T-helper 17 cell (primary cell): ENCODE data around the gene VPS45. TPM values are rescaled to one million over a fixed set of nuclear protein-coding genes. Genes with fewer than 3 reads are reported as not detected.
A peak's percentile ranks its signal among the peaks of the same experiment; 100 is the strongest.

Experiments used
- ATAC-seq: fragments of 150-1000 bp; cut with Tn5 transposase; 2 replicates; pipeline ENCODE4 v1.10.0; 2021; ENCODE audit warnings: mild to moderate bottlenecking, moderate library complexity
- DNase-seq, 3 donors: peaks; one replicate each; pipeline versions ENCODE4 v3.0.0 to v3.0.0-alpha.2; 2020 to 2021
- H3K9me3 ChIP-seq: one replicate; pipeline ENCODE4 v1.7.0; 2013; ENCODE audit warnings: low read length, mild to moderate bottlenecking; ENCODE audit not compliant: control insufficient read depth, poor library complexity, severe bottlenecking
- H3K27ac Mint-ChIP-seq: one replicate; pipeline ENCODE4 v1.8.0; 2022; ENCODE audit warnings: mild to moderate bottlenecking, moderate library complexity, mixed read lengths
- H3K27me3 Mint-ChIP-seq: one replicate; pipeline ENCODE4 v1.8.0; 2022; ENCODE audit warnings: mixed read lengths
- H3K36me3 Mint-ChIP-seq: one replicate; pipeline ENCODE4 v1.8.0; 2022; ENCODE audit warnings: low read depth, mixed read lengths
- H3K4me1 Mint-ChIP-seq: one replicate; pipeline ENCODE4 v1.8.0; 2022; ENCODE audit warnings: mild to moderate bottlenecking, mixed read lengths
- H3K4me3 Mint-ChIP-seq: one replicate; pipeline ENCODE4 v1.8.0; 2022; ENCODE audit warnings: mild to moderate bottlenecking, moderate library complexity, mixed read lengths
- total RNA-seq, 4 donors: library from RNA in 2 of 4; stranded (reverse) in 2 of 4; gene quantifications; one replicate each; pipeline ENCODE4 v1.2.3 and lab custom pipeline; 2022 to 2026

The VPS45 gene
- total RNA-seq, 2 donors from 2014 or later = 17.5 to 18.4 TPM

DNA sequence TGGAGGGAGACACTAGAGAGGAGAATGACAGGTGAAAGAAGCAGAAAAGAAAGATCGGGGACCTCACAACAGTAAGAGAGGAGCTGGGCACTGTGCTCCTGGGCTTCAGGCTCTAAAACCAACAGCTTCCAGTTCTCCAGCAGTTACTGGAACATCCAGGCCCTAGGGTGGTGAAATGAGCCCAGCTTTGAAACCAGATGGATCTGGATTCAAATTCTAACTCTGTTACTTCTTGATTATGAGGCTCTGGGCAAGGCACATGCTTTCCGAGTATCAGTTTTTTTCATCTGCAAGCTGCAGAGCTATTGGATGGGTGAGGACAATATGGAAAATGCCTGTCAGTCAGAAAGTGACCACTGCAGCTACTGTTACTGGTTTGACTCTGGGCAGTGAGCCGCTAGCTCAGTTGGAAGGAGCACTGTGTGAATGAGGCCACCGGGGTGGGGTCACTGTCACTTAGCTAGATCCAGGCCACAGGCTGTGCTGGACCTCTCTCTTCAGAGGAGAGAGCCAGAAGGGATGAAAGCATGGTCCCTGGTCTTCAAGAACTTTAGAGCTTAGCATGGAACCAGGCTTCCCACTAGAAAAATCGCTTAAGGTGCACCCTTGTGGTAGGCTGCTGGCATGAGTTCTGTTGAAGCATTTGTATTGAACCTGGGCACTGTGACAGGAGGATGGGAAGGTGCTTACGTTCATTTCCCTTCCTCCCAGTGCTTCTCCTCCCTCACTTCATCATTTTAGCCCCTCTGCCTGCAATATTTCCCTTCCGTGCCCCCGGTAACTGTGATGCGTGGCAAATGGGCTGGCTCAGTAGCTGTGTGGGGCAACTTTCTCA lies 94.4 kb downstream of the VPS45 start:
- peaks cover 3% of the 10 kb centered on the region for H3K36me3 Mint-ChIP-seq
- H3K9me3 ChIP-seq = no peaks in the 10 kb centered on the region
- ATAC-seq (no peak), DNase-seq (no peak)
- H3K27me3 Mint-ChIP-seq = no peaks in the 10 kb centered on the region
- peak overlapping the region; percentile 91 for H3K27ac Mint-ChIP-seq
- peaks cover 53% of the 10 kb centered on the region for H3K4me1 Mint-ChIP-seq
- no peak overlapping the region for H3K4me3 Mint-ChIP-seq

DNA sequence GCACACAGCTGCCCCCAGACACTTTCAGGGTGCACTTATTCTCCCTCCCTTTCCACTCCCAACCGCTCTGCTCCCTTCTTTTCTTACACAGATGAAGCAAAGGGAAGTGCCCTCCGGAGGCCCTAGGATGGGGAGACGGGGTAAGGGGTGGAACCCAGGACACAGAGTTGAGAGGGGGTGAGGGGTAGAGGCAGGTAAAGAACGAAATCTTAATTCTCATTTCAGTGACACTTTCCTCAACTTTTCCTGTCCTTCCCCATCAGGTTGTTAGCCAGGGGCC lies 94.9 kb downstream of the VPS45 start:
- Mint-ChIP-seq H3K4me3 (no peak overlapping the region), H3K27ac (peak overlapping the region; percentile 79)
- no peak for DNase-seq

DNA sequence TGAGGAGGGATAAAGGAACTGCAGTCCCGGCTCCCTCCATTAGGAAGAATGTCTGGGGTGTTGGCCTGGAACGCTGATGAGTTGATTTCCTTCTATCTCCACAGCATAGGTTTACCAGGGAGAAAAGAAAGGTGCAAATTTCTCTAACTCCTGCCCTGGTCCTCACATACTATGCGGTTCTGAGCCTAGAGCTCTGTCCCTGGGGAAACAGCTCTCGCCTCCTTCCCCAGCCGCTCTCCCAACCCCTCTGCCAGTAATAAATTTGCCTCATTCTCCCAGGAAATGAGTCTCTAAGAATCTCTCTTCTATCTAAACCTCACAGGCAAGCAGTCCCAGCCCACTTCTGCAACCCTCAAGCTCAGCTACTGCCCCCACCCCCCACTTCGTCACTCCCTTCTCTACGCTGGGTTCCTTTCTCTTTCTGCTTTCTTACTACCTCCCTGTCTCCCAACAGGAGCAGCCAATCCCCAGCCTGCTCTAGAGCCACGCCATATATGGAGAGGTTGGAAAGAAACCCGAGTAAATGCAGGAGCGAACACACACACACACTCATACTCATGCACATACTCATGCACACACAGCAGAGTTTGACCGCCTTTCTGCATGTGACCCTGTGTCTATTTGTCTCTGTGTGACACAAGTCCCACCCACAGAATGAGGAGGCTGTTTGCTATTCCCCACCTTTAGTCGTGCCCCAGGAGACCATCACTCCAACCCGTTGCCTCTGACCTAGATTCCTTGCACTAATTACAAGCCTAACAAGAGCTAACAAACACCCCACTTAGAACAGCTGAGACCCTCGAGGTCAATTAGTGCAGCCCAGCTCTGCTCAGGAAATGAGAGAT lies 95.5 kb downstream of the VPS45 start:
- Mint-ChIP-seq H3K27me3 (no peaks in the 10 kb centered on the region), H3K4me3 (peak overlapping the region; percentile 28), H3K36me3 (peaks cover 2% of the 10 kb centered on the region), H3K4me1 (peaks cover 45% of the 10 kb centered on the region), H3K27ac (peak overlapping the region; percentile 79)
- no peaks in the 10 kb centered on the region for H3K9me3 ChIP-seq
- peak; percentile 22 for ATAC-seq
- DNase-seq = no peak

More for the DNA sequence above, 94.9 kb downstream of the VPS45 start:
- H3K4me1 Mint-ChIP-seq = peaks cover 50% of the 10 kb centered on the region
- no peaks in the 10 kb centered on the region for H3K27me3 Mint-ChIP-seq
- H3K36me3 Mint-ChIP-seq = peaks cover 3% of the 10 kb centered on the region
- no peaks in the 10 kb centered on the region for H3K9me3 ChIP-seq
- no peak for ATAC-seq

DNA sequence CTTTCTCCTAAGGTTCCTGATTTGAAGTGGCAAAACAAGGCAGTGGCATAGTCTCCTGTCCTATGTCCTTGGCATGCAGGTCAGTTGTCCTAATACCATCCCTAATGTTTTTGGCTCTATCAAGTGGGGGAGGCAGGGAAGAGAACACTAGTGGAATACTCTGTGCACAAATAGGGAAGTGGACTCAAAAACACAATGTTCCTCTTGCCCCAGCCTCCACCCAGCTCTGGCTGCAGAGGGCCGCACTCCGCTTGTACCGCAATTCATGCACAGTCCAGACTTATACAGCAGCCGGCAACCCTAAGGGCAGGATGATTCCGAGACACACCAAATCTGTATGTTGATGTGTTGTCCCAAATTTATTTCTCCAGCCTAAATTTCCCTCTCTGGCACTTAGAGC lies 96.6 kb downstream of the VPS45 start:
- no peak for DNase-seq
- Mint-ChIP-seq H3K36me3 (no peaks in the 10 kb centered on the region), H3K4me3 (peak overlapping the region; percentile 33), H3K27ac (no peak overlapping the region), H3K4me1 (peaks cover 43% of the 10 kb centered on the region), H3K27me3 (no peaks in the 10 kb centered on the region)
- H3K9me3 ChIP-seq = no peaks in the 10 kb centered on the region
- ATAC-seq = no peak

DNA sequence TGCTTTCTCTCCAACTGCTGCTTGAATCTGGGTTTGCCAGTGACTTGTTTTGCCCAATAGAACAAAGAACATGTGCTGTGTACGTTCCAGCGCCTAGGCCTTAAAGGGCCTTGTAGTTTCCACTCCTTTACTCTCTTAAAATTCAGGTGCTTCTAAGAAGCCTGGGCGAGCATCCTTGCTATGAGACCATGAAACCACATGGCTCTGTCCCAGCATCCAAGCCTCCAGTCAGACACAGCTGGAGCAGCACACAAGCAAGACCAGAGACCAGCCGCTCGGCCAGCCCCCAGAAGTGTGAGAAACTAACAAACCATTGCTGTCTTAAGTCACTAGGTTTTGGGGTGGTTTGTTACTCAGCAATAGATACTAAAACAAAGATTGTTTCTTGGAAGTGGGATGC lies 97.2 kb downstream of the VPS45 start:
- no peak overlapping the region for H3K4me3 Mint-ChIP-seq
- H3K4me1 Mint-ChIP-seq = peaks cover 41% of the 10 kb centered on the region
- H3K9me3 ChIP-seq = no peaks in the 10 kb centered on the region
- DNase-seq (no peak), ATAC-seq (no peak)
- no peaks in the 10 kb centered on the region for H3K27me3 Mint-ChIP-seq
- H3K27ac Mint-ChIP-seq = no peak overlapping the region
- H3K36me3 Mint-ChIP-seq = no peaks in the 10 kb centered on the region

DNA sequence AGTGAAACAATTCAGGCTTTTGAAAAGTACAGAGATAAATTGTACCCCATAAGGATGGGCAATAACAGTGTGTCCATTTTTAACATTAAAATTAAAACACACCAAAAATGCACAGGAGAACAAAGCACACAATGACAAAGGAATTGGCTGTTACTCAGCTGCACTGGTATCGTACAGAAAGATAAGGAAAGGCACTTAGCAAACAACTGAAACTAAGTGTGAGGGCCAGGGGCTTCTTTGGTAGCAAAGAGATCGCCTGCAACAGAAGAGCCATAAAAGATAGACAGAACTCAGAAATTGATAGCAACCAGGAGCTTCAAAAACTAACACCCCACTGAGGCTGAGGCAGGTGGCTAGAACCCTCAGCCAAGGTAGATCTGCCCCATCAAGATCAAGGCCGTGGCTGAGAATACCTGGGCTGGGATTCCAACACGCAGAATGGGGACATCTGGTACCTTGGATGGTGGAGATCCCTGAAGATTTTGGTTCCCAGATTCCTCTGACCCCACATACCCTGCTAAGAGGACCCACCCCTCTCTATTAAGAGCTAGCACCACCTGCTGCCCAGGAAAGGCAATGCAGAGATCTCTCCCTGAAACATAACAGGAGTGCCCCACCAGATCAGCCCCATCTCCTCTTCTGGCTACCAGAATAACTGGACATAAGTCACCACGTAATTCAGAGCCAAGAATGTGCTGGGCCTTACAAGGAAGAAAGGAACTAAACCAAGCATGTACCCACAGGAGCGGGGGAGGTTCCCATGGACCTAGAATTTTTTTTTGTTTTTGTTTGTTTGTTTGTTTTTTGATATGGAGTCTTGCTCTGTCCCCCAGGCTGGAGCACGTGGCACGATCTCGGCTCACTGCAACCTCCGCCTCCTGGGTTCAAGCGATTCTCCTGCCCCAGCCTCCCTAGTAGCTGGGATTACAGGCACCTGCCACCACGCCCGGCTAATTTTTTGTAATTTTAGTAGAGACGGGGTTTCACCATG lies 98.3 kb downstream of the VPS45 start:
- Mint-ChIP-seq H3K27me3 (no peaks in the 10 kb centered on the region), H3K4me1 (peaks cover 33% of the 10 kb centered on the region), H3K27ac (no peak overlapping the region), H3K36me3 (peaks cover 2% of the 10 kb centered on the region), H3K4me3 (no peak overlapping the region)
- DNase-seq = peak in 2 of 3 donors; percentile 20 to 40
- no peaks in the 10 kb centered on the region for H3K9me3 ChIP-seq
- ATAC-seq = peak; percentile 61

DNA sequence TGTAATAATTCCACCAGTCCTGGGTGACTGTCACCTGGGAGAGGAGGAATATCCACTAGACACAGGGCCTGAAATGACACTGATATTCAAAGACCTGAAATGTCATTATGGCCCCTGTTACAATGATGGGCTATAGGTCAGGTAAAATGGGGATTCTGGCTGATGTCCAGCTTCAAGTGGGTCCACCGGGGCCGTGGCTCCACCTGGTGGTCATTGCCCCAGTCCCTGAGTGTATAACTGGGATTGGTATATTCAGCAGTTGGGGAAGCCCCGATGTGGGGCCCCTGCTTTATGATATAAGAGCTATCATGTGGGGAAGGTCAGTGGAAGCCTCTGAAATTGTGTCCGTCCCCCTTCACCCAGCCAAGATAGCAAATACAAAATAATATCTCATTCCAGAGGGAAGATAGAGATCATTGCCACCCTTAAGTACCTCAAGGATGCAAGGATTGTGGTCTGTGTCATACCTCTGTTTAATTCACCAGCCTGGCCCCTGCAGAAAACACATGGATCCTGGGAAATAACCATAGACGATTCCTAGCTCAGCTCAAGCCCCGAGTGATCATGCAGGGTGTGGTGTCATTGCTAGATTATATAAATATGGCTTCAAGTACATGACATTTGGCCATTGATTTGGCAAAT lies 101.5 kb downstream of the VPS45 start:
- Mint-ChIP-seq H3K4me3 (no peak overlapping the region), H3K36me3 (peaks cover 8% of the 10 kb centered on the region), H3K27me3 (no peaks in the 10 kb centered on the region), H3K4me1 (peaks cover 11% of the 10 kb centered on the region), H3K27ac (no peak overlapping the region)
- no peaks in the 10 kb centered on the region for H3K9me3 ChIP-seq
- peak; percentile 25 to 43 (median 29) for DNase-seq
- ATAC-seq = peak; percentile 68

DNA sequence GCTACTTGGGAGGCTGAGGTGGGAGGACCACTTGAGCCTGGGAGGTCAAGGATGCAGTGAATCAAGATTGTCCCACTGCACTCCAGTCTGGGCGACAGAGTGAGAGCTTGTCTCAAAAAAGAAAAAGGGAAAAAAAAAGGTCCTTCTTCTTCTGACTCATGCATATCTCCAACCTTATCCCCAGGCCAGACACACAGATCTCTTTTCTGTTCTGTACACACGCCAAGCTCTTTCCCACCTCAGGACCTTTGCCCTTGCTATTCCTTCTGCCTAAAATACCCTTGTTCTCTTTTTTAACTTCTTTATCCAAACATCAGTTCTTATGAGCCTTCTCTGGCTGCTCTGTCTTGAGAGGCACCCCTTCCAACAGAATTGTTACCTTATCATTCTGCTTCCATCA lies 104.2 kb downstream of the VPS45 start:
- H3K27me3 Mint-ChIP-seq = no peaks in the 10 kb centered on the region
- no peak for ATAC-seq
- no peak overlapping the region for H3K27ac Mint-ChIP-seq
- no peak overlapping the region for H3K4me3 Mint-ChIP-seq
- peaks cover 8% of the 10 kb centered on the region for H3K36me3 Mint-ChIP-seq
- H3K9me3 ChIP-seq = no peaks in the 10 kb centered on the region
- H3K4me1 Mint-ChIP-seq = peaks cover 4% of the 10 kb centered on the region
- no peak for DNase-seq

DNA sequence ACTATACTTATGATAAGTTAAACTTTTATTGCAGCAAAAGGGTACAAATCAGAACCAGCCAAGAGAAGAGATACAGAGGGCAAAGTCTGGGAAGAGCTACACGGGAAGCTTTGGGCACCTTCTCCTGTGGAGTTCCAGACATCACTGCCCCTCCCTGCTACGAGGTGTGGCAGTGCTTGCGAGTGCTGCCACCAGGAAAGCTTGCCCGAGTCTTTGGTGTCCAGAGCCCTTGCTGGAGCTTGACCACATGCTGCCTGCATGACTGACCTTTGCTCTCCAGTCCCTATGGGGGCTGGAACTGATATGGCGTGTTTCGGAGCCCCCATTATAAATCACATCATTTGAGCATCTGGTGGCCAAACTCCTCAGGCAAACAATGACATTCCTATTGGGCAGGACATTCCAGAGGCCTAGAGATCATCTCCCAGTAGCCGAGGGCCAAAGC lies 105.6 kb downstream of the VPS45 start:
- H3K9me3 ChIP-seq = no peaks in the 10 kb centered on the region
- Mint-ChIP-seq H3K27ac (no peak overlapping the region), H3K4me3 (no peak overlapping the region), H3K27me3 (no peaks in the 10 kb centered on the region), H3K36me3 (peaks cover 8% of the 10 kb centered on the region), H3K4me1 (peaks cover 4% of the 10 kb centered on the region)
- DNase-seq (no peak), ATAC-seq (no peak)

DNA sequence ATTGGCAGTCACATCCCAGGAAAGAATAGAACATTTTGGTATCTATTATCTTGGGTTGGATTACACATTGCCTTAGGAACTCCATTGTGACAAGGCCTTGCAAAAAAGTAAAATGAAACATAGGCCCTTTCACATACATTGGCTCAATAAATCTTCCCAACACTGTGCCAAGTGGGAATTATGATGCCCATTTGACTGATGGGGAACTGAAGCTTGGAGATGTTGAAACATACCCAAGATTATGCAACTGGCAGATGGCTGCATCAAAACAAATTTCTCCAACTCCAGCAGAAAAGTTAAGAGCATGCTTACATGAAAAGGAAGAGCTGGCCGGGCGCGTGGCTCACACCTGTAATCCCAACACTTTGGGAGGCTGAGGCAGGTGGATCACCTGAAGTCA lies 109.0 kb downstream of the VPS45 start:
- H3K9me3 ChIP-seq = no peaks in the 10 kb centered on the region
- H3K27me3 Mint-ChIP-seq = no peaks in the 10 kb centered on the region
- ATAC-seq (no peak), DNase-seq (no peak)
- H3K4me1 Mint-ChIP-seq = peaks cover 3% of the 10 kb centered on the region
- no peak overlapping the region for H3K27ac Mint-ChIP-seq
- peaks cover 4% of the 10 kb centered on the region for H3K36me3 Mint-ChIP-seq
- no peak overlapping the region for H3K4me3 Mint-ChIP-seq

DNA sequence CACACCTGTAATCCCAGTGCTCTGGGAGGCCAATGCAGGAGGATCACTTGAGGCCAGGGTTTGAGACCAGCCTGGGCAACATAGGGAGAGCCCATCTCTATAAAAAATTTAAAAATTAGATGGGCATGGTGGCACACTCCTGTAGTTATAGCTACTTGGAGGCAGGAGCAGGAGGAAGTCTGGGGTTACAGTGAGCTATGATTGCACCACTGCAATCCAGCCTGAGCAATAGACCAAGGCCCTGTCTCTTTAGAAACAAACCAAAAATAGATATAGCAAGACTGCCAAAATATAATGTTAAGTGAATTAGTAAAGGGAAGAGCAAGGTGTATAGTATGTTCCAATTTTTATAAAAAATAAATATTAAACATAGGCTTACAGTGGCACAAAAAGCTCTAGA lies 111.0 kb downstream of the VPS45 start:
- no peak overlapping the region for H3K4me3 Mint-ChIP-seq
- H3K9me3 ChIP-seq = no peaks in the 10 kb centered on the region
- ATAC-seq (no peak), DNase-seq (no peak)
- no peaks in the 10 kb centered on the region for H3K36me3 Mint-ChIP-seq
- H3K4me1 Mint-ChIP-seq = peaks cover 4% of the 10 kb centered on the region
- H3K27ac Mint-ChIP-seq = no peak overlapping the region
- no peaks in the 10 kb centered on the region for H3K27me3 Mint-ChIP-seq

DNA sequence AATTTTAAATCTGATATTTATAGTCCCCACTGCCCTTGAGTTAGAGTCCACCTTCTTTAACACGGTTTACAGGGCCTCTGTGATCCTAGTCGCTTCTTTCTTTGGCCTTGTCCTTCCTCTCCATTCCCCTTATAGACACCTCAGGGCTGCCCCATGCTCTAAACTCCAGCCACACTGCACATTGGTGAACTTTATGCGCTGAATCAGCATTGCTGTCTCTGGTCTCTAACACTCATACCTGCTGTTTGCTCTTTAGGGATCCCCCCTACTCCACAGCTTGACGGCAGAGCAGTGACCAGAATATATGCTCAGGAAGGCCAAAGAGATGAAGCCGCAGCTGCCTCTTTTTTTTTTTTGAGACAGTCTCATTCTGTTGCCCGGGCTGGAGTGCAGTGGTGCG lies 112.3 kb downstream of the VPS45 start:
- H3K9me3 ChIP-seq = no peaks in the 10 kb centered on the region
- no peaks in the 10 kb centered on the region for H3K27me3 Mint-ChIP-seq
- no peak for DNase-seq
- H3K27ac Mint-ChIP-seq = no peak overlapping the region
- H3K4me3 Mint-ChIP-seq = no peak overlapping the region
- H3K4me1 Mint-ChIP-seq = peaks cover 4% of the 10 kb centered on the region
- H3K36me3 Mint-ChIP-seq = no peaks in the 10 kb centered on the region
- no peak for ATAC-seq
